Stimulated activated CD8-positive, alpha-beta memory T cell treated with anti-CD3 and anti-CD28 coated beads, Interleukin-7, amount 100 ng/mL, for 4 hours (primary cell): Measurements from ENCODE around the gene SLCO2B1.
A peak's percentile ranks its signal among the peaks of the same experiment; 100 is the strongest.

Experiments used
- DNase-seq, 2 donors: peaks; one replicate each; pipeline ENCODE4 v3.0.0-alpha.2; 2020; ENCODE audit warnings: low read depth in 2 of 2

SLCO2B1 gene

DNA sequence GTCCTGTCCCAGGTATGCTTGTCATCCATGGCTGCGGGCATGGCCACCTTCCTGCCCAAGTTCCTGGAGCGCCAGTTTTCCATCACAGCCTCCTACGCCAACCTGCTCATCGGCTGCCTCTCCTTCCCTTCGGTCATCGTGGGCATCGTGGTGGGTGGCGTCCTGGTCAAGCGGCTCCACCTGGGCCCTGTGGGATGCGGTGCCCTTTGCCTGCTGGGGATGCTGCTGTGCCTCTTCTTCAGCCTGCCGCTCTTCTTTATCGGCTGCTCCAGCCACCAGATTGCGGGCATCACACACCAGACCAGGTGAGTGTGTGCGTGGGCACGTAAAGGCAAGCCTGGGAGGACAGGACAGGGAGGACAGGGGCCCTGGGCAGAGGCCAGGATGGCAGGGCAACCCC lies 42.4 kb downstream of the SLCO2B1 start:
- DNase-seq: no peak

DNA sequence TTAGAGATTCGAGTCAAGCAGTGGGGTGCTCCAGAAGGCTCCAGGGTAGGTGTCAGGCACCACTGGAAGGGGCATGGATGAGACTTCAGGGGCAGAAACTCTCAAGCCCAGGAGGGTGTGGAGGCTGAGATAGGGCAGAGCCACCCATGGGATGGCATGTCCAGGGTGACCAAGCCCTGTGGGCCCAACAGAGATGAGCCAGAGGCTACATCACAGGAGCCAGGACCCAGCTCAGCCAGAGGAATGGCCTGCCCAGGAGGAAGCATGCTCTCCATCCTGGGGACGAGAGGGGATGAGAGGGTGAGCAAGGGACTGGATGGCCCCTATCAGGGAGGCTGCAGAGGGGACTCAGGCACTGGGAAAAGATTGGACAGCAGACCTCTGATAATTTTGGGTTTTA lies 42.8 kb downstream of the SLCO2B1 start:
- DNase-seq: no peak

DNA sequence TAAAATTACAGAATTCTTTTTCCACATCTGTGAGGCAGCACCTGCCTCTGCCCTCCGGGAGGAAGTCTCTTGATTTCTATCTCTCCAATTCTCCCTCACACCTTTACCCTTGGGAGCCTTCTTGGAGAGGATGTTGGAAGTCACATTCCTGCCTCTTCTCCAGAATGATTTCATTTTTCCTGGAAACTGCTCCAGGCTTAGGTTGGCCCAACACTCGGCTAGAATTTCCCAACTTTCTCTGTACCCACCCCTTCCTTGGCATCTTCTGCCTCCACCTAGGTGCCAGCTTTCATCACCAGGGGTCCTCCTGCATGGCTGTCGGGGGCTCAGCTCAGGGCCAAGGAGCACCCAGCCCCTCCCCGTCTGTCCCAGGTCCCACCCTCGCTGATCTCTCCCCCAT lies 43.2 kb downstream of the SLCO2B1 start:
- DNase-seq: no peak

DNA sequence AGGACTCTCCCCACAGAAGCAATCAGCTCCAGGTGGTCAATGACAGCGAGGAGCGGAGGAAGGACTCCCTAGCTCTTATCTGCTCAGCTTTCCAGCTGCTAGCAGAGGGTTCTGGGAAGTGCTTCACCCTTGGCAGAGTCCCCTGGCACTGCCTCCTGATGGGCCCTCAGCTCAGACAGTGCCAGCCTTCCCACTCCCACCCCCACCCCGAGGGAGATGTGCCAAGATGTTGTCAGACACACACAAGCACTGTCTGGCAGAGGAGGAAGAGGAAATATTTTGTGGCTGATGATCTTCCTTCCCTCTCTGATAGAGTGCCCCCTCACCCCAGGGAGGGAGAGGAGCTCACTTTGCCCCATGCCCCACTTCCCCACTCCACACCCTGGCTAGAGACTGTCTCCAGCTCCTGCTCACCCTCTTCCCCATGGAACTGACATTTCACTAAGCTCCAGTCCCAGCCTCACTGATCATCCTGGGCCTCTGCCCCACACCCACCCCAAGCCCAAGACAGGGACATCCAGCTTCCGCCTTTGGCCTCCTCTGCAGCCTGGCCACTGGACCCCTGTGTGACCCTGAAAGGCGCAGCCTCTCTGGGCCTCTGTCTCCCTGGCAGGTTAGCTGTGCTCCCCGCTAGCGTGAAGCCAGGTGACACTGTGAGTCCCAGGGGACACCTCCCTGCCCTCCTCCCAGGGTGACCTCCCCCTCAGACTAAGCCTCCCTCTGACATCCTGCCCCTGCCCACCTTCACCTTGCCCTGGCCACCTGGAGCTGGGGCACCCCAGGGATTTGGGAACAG lies 44.5 kb downstream of the SLCO2B1 start:
- no peak for DNase-seq

DNA sequence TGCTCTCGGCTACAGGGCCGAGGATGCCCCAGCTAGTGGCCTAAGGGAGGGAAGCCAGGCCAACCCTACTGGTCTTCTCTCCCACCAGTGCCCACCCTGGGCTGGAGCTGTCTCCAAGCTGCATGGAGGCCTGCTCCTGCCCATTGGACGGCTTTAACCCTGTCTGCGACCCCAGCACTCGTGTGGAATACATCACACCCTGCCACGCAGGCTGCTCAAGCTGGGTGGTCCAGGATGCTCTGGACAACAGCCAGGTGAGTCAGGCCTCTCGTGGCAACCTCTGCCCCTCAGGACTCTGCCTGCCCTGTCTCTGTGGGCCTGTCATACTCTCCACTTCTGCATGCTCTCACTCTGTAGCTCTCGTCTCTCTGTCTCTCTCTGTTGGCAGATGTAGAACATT lies 45.5 kb downstream of the SLCO2B1 start:
- DNase-seq: no peak

DNA sequence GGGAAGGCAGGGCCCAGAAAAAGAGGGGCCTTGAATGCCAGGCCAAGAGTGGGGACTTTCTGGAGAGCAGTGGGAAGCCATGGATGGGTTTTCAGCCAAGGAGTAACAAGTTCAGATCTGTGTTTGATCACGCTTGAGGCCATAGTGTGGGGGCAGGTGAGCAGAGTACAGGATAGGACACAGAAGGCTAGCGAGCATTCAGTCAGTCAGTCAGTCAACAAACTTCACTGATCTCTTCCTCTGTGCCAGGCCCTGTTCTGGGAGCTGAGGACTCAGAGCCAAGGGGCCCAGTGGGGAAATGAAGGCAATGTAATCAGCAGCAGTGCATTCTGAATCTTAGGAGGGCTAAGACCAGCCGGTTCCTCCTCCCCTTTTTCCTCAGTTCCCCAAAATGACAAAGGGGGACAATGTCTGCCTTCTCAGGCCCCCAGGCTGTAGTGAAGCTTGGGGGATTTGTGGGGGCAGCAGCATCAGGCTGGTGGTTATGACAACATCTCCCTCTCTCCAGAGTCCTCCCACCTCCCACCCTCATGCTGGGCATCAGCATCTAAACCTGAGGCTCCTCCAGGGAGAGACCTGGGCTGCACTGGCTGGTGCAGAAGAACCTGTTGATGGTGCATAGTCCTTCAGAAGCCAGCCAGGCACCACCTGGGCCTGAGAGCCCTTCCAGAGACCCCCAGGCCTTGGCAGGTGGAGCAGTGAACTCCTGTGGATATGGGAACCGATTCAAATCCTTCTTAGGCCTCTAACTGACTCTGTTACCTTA lies 46.8 kb downstream of the SLCO2B1 start:
- DNase-seq: no peak

DNA sequence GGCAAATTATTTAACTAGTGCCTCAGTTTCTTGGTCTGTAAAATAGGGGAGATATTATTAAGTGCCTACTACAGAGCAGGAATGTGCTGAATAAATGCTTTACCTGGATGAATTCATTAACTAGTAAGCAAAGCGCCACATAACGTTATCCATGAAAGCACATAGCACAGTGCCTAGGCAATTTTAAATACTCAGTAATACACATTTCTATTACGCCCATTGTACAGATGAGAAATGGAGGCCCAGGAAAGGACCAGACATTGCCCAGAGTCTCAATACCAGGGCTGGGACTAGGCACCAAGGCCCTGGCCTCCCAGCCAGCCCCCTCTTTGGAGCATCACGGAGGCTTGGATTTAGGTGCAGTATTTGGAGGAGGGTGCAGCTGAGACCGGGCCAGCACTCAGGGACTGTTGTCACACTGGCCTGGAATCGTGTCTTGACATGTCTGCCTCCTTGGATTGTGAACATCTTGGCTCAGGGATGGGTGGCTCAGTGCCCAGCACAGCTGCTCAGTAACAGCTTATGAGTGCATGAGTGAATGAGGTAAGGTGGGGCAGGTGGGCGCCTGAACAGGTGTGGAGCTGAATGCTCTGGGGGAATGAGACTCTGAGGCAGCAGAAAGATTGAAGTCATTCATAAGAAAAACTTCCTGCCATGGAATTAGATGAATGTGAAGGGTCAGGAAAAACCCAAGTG lies 47.5 kb downstream of the SLCO2B1 start:
- DNase-seq: no peak

DNA sequence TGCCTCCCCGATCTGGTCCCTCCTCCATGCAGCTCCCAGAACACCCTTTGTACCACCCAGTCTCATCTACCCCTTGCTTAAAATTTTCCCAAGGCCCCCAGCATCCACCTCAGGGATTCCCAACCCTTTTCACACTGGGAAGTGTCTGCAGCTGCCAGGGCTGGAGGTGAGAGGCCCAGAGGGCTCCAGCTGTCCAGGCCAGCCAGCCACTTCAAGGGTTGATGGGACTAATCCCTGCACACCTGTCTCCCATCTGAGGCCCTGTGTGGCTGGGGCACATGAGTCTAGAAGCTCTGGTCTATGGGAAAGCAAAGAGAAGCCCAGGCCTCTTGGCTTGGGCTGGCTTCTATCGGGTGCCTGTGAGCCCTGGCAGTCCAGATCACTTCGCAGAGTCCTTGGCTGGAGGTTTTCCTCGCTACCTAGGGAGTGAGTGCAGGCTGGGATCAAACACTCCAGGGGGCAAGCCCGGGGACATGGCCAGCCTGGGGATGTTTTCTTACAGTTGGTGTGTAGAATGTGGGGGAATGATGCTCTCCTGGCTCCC lies 48.6 kb downstream of the SLCO2B1 start:
- no peak for DNase-seq

DNA sequence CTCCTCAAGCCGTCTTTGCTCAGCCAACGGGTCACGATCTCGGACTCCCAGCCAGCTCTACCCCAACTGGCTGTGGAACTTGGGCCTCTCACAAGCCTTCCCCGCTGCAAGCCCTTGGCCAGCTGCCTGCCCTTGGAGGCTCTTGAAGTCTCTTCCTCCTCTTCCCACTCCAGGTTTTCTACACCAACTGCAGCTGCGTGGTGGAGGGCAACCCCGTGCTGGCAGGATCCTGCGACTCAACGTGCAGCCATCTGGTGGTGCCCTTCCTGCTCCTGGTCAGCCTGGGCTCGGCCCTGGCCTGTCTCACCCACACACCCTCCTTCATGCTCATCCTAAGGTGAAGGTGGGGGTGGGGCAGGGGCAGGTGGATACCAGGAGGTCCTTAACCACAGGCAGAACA lies 49.1 kb downstream of the SLCO2B1 start:
- no peak for DNase-seq

DNA sequence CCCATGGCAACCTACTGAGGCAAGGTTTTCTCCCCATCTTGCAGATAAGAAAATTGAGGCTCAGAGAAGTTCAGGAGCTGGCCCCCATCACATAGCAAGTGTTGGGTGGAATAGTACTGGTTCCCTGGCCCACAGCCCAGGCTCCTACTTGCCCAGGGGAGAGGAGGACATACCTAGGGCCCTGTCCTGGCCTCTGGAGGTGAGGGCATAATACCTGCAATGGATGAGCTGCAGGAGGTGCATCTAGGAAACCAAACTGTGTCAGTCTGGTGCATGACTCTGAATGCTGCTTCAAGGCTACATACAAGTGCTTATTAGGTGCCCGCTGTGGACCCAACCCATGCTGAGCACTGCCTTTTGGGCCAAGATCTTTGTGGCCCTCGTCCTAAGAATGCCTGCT lies 49.6 kb downstream of the SLCO2B1 start:
- no peak for DNase-seq

DNA sequence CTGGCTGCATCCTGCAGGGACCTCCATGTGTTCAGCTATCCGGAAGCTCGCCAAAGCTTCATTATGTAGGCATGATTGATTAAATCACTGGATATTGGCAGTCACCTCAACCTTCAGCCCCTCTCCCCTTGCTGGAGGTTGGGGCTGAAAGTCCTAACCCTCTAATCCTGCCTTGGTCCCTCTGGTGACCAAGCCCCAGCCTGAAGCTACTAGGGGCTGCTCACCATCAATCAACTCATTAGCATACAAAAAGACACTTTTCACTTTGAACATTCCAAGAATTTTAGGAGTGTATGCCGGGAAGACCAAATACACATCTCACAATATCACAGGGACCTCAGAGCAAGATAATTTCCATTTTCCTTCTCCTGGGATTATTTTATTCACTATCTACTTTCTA lies 50.9 kb downstream of the SLCO2B1 start:
- no peak for DNase-seq

DNA sequence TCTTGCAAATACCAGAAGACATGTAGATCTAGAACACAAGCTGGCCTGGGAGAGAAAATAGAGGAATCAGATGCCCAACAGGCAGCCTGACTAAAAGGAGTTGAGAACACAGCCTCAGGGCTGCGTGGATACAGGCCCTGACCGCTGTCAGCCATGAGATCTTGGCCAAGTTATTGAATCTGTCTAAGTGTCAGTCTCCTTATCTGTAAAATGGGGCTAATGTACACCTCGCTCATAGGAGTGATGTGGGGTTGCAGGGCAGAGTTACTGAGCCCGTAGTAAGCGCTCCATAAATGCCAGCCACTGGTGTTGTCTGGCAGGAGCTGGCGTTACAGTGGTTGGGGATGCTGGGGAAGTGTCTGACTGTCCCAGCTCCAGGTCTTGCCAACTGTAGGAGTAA lies 51.3 kb downstream of the SLCO2B1 start:
- no peak for DNase-seq

DNA sequence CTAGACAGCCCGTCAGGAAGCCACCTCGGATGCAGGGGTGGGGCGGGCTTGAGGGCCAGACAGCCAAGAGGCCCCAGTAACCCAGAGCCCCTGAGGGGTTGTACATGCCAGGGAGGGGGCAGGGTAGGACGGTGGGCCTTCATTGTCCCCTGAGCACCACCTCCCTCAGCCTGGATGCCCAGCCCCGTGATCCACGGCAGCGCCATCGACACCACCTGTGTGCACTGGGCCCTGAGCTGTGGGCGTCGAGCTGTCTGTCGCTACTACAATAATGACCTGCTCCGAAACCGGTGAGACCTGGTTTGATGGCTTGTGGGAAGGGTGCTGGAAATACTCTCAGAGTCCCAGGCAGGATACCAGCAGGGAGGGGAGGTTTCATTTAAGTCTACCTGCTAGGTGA lies 52.2 kb downstream of the SLCO2B1 start:
- DNase-seq: no peak

DNA sequence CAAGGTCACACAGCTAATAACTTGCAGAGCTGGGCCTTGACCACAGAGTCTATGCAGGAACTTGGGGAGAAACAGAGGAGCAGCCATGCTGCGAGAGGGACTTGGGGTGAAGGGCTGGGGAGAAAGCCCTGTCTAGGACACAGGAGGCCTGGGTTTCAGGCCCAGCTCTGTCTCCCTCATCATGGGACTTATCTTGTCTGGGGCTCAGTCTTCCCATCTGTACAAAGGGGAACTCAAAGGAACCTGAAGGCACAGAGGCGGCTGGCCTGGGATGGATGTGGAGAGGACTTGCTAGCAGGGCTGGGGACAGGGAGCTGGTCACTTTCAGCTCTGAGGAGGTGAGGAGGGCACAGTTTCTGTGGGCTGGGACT lies 52.7 kb downstream of the SLCO2B1 start:
- no peak for DNase-seq

DNA sequence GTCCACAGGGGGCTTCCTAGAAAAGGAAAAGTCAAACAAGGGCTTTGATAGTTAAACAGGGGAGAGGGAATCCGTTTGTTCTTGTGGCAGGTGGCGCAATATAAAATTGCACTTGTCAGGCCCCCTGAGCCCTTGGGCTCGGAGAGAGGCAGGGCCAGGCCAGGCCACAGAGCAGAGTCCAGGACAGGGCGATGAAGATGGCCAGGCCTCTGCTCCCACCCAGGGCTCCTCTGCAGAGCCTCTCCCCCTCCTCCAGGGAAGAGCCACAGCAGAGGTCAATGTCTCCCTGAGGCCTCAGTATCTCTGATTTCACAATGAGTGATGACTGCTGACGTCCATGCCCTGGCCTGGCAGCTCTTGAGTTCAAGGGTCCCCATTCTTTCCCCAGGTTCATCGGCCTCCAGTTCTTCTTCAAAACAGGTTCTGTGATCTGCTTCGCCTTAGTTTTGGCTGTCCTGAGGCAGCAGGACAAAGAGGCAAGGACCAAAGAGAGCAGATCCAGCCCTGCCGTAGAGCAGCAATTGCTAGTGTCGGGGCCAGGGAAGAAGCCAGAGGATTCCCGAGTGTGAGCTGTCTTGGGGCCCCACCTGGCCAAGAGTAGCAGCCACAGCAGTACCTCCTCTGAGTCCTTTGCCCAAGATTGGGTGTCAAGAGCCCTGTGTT lies 53.2 kb downstream of the SLCO2B1 start:
- DNase-seq: no peak

DNA sequence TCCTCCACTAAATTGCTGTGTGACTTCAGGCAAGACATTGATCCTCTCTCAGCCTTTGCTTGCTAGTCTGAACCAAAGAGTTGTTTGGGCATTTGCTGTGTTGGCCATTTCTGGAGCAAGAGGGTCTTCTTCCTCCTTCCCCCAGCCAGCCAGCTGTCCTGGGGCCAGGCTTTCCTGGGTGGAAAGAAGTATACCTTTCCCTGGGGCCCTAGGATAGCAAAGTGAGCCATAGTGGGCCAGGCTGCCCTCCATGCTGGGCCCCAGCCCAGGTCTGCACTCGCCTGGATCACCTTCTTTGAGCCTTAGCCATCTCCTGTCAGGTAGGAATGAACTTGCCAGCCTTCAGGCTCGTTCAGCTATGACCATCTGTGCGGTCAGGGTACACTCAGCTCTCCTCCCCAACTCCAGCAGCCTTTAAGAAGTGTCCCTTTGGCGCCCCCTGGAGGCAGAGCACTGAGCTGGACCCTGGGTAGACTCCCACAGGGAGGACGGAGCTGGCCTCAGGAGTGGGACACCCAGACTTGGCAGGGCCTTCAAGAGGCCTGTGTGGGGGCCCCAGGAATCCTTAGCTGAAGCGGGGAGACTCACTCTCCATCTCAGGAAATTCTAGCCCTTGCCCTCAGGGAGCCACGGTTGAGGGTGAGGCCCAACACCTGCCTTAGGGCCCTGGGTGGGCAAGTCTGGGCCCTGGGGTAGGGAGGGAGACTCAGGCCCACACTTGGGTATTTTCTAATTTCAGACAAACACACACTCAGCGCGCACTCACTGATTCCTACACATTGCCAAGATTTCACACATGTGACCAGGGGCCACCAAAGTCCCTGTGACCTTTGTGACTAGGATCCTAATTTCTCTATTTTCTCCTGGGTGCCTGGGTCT lies 54.0 kb downstream of the SLCO2B1 start:
- DNase-seq: peak; percentile 63

DNA sequence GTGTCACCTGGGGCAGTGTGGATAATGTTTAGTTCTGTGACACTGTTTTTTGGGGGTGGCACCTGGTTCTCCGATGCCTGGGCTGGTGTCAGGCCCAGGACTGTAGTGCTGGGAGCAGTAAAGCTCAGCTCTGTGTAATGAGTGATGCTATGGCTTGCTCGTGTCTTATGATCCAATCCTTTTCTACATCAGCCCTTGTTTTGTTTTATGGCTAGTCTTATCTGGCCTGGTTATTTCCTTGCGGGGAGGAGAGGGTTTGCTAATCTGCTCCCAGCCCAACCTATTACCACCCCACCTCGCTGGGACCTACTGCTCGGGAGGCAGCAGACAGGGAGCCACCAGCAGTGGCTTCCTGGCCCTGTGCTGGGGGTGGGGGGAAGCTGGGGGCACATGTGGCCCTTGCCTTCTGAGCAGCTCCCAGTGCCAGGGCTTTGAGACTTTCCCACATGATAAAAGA lies 54.7 kb downstream of the SLCO2B1 start:
- no peak for DNase-seq

DNA sequence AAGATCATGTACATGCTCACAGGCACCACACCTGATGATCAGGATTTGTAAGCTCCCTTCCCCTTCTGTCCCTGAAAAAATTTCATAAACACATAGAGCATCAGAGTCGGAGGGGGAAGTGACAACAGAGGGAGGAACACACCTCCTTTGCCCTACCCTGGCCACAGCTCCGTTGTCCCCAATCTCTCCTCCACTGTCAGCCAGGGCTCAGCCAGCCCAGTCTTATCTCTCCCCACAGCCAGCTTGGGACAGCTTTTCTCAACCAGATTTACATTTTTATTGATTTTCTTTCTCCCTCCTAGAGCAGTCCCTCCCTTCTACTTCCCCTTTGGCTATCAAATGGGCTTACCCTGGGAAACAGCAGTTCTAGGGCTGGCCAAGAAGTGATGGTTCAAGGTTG lies 57.5 kb downstream of the SLCO2B1 start:
- DNase-seq: no peak

DNA sequence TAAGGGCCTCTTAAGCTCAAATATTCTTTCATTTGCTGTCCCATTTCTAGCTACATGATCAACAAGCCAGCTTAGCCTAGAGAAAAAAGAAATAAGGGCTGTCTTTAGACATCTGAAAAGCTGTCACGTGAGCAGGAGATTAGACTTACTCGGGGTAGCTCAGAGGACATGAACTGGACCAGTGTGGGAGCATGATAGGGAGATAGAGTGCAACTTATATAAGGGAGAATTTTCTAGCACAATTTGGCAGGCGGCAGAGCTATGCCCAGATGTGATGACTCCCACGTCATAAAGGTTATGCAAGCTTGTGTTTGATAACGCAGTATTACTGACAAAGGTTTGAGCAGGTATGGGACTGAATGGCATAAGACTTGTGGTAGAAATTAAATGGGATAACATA lies 61.5 kb downstream of the SLCO2B1 start:
- no peak for DNase-seq

DNA sequence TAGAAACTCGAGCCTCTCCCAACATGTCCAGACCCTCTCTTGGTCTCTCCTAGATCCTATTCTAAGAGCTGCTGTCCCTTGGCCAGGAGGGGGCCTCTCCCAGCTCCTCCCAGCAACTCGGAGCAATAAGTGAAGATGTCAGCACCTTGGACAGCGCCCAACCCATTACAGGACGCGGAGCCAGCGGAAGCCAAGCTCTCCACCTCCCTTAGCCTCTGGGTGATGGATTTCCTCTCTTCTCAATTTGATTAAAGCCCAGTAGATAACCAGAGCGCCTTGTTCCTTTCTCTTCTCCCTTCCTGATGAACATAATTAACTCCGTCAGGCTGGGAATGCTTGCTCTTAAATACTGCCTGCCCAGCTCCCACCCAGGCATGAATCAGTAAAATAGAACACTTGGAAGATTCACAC lies 63.5 kb downstream of the SLCO2B1 start:
- peak; percentile 41 to 43 for DNase-seq

DNA sequence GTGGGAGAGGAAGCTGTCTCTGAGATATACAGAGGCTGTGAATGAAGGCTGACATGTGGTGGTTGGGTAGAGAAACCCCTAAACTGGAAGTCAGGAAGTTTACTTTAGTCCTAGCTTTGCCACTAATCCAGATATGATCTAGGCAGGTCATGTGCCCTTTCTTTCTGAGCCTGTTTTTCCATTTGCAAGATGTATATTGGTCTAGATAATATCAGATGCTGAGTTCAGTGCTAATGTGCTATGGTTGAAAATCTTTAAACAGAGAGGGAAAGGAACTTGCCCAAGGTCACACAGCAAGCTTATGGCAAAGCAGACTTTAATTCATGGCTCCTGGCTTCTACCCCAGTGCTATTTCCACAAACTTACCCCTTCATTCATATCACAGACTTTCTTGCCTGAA lies 63.9 kb downstream of the SLCO2B1 start:
- no peak for DNase-seq
